ENCODE measurements around the gene KANSL1L.

DNA sequence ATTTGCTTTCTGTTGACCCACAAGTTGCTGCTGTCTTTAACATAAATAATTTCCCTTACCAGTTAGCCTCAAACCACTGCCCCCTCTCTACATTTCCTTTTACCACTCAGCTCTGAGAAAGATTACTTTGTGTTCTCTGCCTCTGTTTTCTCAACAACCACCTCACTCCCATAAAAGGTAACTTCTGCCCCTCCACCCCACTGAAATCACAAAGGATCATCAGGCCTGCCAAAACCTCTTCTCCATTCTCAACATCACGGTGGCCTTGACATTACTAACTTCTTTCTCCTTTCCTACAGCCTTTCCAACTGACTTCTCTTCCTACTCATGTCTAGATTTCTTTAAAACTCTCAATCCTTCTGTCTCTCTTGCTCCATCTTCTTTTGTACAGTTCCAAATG, 43.9 kb upstream of the KANSL1L start:
- TF ChIP-seq, protein P1, sequence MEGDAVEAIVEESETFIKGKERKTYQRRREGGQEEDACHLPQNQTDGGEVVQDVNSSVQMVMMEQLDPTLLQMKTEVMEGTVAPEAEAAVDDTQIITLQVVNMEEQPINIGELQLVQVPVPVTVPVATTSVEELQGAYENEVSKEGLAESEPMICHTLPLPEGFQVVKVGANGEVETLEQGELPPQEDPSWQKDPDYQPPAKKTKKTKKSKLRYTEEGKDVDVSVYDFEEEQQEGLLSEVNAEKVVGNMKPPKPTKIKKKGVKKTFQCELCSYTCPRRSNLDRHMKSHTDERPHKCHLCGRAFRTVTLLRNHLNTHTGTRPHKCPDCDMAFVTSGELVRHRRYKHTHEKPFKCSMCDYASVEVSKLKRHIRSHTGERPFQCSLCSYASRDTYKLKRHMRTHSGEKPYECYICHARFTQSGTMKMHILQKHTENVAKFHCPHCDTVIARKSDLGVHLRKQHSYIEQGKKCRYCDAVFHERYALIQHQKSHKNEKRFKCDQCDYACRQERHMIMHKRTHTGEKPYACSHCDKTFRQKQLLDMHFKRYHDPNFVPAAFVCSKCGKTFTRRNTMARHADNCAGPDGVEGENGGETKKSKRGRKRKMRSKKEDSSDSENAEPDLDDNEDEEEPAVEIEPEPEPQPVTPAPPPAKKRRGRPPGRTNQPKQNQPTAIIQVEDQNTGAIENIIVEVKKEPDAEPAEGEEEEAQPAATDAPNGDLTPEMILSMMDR (IDR thresholded peaks at IDR 0.05; ENCODE audit: insufficient read depth, low read length, poor library complexity, severe bottlenecking) = no peak
- no peak for TF ChIP-seq EZH2phosphoT487 (conservative IDR thresholded peaks at IDR 0.05; ENCODE audit: low read length)
